Epithelial cell of proximal tubule (primary cell): ENCODE data around the gene MYO18A. TPM values are rescaled to one million over a fixed set of nuclear protein-coding genes. Genes with fewer than 3 reads are reported as not detected.

ENCODE experiments used
- DNase-seq: peaks from one replicate; pipeline ENCODE4 v3.0.0-alpha.2; 2011; ENCODE audit warnings: low read depth
- H3K4me3 ChIP-seq: 2 replicates; pipeline ENCODE4 v1.5.1; 2011; ENCODE audit warnings: low read depth, mild to moderate bottlenecking, low read length
- total RNA-seq: library from RNA; depleted of rRNA; stranded (reverse); fragments of >200 nt; gene quantifications from 2 replicates; pipeline ENCODE4 v1.2.3, GENCODE V29; 2015
- TF ChIP-seq, protein P1 (sequence below): conservative IDR thresholded peaks from 2 replicates; pipeline ENCODE4 v1.5.1; 2012; ENCODE audit warnings: low read depth, mild to moderate bottlenecking, low read length

Gene MYO18A
- total RNA-seq, 1 donor from 2014 or later = 34.2 TPM

GRCh38 chr17:29103341-29103740, 76.9 kb downstream of the MYO18A start:
- DNase-seq = no peak
- TF ChIP-seq, protein P1, sequence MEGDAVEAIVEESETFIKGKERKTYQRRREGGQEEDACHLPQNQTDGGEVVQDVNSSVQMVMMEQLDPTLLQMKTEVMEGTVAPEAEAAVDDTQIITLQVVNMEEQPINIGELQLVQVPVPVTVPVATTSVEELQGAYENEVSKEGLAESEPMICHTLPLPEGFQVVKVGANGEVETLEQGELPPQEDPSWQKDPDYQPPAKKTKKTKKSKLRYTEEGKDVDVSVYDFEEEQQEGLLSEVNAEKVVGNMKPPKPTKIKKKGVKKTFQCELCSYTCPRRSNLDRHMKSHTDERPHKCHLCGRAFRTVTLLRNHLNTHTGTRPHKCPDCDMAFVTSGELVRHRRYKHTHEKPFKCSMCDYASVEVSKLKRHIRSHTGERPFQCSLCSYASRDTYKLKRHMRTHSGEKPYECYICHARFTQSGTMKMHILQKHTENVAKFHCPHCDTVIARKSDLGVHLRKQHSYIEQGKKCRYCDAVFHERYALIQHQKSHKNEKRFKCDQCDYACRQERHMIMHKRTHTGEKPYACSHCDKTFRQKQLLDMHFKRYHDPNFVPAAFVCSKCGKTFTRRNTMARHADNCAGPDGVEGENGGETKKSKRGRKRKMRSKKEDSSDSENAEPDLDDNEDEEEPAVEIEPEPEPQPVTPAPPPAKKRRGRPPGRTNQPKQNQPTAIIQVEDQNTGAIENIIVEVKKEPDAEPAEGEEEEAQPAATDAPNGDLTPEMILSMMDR = no peak
- no peak overlapping the region for H3K4me3 ChIP-seq

DNA sequence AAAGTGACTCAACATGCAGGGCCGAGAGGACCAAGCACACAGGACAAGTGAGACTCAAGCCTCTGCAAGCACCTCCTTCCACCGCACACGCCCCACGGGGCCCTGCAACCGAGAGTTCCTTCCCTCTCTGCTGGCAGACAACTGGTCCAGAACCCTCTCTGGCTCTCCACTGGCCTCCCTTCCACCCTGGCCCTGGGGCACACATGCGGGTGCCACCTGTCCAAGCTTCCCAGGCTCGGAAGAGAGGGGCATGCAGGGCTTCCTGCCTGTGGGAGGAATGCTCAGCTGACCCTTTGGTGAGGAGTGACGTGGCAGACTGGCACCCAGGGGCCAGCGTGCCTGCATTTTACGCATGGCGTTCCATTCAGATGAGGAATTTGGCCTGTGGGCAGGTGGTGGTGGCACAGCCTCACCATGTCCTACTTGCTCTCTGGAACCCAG, 77.4 kb downstream of the MYO18A start:
- TF ChIP-seq, protein P1 = no peak
- DNase-seq = no peak
- no peak overlapping the region for H3K4me3 ChIP-seq

DNA sequence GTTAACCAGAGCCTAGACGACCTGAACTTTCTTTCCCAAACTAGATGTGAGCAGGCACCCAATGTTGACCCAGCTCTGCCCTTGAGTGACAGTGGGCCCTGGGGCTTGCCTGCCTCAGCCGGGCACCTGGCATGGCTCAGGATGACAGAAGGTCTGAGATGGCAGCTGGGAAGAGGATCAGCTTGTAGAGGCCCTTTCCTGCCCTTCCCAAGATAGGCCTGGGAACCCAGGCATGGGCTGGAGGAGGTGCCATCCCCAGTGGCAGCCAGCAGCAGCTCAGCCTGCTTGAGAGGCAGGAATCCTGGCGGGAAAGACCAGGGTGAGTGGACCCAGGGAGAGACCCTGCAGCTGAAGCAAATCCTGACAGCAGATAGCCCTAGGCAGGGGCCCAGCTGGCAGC, 78.2 kb downstream of the MYO18A start:
- no peak overlapping the region for H3K4me3 ChIP-seq
- DNase-seq = no peak
- TF ChIP-seq, protein P1 = no peak

DNA sequence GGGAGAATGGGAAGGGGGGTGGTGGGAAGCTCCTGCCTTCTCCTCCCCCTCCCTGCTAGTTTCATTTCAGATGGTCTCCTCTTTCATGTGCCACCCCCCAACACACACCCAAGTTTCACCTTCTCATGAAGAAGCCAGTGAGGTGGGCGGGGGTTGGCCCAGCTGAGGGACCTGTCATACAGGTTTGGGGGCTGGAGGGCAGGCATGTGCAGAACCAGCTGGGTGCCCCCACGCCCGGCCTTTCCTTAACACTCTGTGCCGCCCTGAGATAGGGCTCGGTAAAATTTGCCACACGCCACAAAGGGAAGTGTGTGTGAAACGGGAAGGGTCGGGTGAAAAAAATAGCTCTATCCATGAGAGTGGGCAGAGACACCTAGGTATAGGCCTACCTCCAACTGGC, 79.9 kb downstream of the MYO18A start:
- no peak overlapping the region for H3K4me3 ChIP-seq
- no peak for DNase-seq
- TF ChIP-seq, protein P1 = no peak

GRCh38 chr17:29099527-29099926, 80.7 kb downstream of the MYO18A start:
- no peak for DNase-seq
- TF ChIP-seq, protein P1 = no peak
- no peak overlapping the region for H3K4me3 ChIP-seq

DNA sequence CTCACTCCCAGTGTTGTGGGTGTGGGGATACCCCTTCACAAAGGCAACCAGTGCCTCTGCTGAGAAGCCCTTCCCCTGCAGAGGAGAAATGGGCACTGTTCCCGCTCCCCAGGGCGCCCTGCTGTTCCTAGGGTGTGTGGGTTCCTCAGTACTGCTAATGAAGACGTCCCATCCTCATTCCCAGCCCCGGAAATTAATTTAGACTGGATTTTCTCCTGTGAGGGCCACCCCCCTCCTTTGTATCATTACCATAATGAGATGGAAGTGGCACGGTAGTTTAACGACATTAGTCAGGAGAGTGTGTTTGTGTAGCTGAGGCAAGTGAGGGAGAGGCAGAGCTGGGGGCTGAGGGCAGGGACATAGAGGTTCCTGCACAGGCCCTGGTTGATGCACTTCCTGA, 84.1 kb downstream of the MYO18A start:
- TF ChIP-seq, protein P1 = no peak
- DNase-seq = no peak

DNA sequence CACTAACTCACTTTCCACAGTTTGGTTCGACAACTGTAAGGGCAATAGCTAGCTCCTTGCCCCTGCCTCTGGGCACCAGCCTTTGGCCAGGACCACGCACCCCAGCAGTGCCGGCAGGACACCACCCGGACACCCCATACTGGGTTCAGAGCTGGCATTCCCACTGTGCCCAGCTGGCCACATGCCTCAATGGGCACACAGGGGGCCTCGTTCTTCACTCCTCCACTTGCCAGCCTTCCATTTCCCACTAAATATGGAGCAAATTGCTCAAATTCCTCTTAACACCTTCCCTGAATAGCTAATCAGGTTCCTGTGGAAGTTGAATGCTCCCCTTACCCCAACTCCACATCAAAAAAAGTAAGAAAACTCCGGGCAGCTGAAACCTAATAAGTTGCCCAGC, 84.8 kb downstream of the MYO18A start:
- DNase-seq = no peak
- H3K4me3 ChIP-seq = no peak overlapping the region
- TF ChIP-seq, protein P1 = no peak

More for the DNA sequence above, 84.1 kb downstream of the MYO18A start:
- no peak overlapping the region for H3K4me3 ChIP-seq
